MCF 10A (cell line): ENCODE measurements around the gene ARMC7. TPM values are rescaled to one million over a fixed set of nuclear protein-coding genes. Genes with fewer than 3 reads are reported as not detected.

Source experiments
- BruUV-seq: library from RNA; stranded (reverse); fragments of 400-500 nt; replicated peaks from 2 replicates; lab custom pipeline; 2021; lab: Mats Ljungman, UMichigan
- CTCF ChIA-PET: fragments of 300-600 bp; sonication (Branson Sonifier 250); formaldehyde crosslinking; extraction: SDS; loops from one replicate; lab custom pipeline; 2021; ENCODE audit warnings: antibody characterized with exemption, inconsistent platforms; lab: Yijun Ruan, JAX
- POLR2A ChIA-PET: fragments of 300-600, 350-650 bp; sonication (Branson Sonifier 250); formaldehyde crosslinking; extraction: SDS; loops from one replicate; lab custom pipeline; 2020; ENCODE audit warnings: antibody characterized with exemption, inconsistent platforms; lab: Yijun Ruan, JAX
- DNase-seq: peaks from one replicate; pipeline ENCODE4 v3.0.0-alpha.2; 2018; ENCODE audit not compliant: unreplicated experiment
- H3K27ac Mint-ChIP-seq: one replicate; pipeline ENCODE4 v1.8.0; 2022; ENCODE audit warnings: mild to moderate bottlenecking, low read depth, mixed read lengths; ENCODE audit not compliant: unreplicated experiment
- H3K27me3 Mint-ChIP-seq: one replicate; pipeline ENCODE4 v1.8.0; 2022; ENCODE audit warnings: mixed read lengths; ENCODE audit not compliant: insufficient read depth, unreplicated experiment
- H3K36me3 Mint-ChIP-seq: one replicate; pipeline ENCODE4 v1.8.0; 2022; ENCODE audit warnings: mild to moderate bottlenecking, moderate library complexity, mixed read lengths; ENCODE audit not compliant: insufficient read depth, unreplicated experiment
- H3K4me1 Mint-ChIP-seq: one replicate; pipeline ENCODE4 v1.8.0; 2022; ENCODE audit warnings: mixed read lengths; ENCODE audit not compliant: insufficient read depth, unreplicated experiment
- H3K4me3 Mint-ChIP-seq: one replicate; pipeline ENCODE4 v1.8.0; 2022; ENCODE audit warnings: mild to moderate bottlenecking, moderate library complexity, mixed read lengths; ENCODE audit not compliant: unreplicated experiment
- H3K9me3 Mint-ChIP-seq: one replicate; pipeline ENCODE4 v1.8.0; 2022; ENCODE audit warnings: mixed read lengths; ENCODE audit not compliant: unreplicated experiment
- CTCF ChIP-seq: fragments of 200-600 bp; IDR thresholded peaks from one replicate; pipeline ENCODE4 v1.8.0; 2022; ENCODE audit warnings: antibody characterized with exemption, mild to moderate bottlenecking; ENCODE audit not compliant: unreplicated experiment
- intact Hi-C: fragments of 100-400 bp; cut with micrococcal nuclease; formaldehyde crosslinking; loops from 2 replicates; pipeline ENCODE4 v1.14.1; 2022
- total RNA-seq: library from RNA; stranded (reverse); gene quantifications from 2 replicates; pipeline ENCODE4 v1.2.3, GENCODE V29; 2022

The ARMC7 gene
- total RNA-seq, 1 experiment from 2014 or later, result 9.3 TPM

- intact Hi-C loops, result no loop called here
- no peak overlapping the region for H3K4me3 Mint-ChIP-seq
- H3K36me3 Mint-ChIP-seq, result peaks cover 98% of the 10 kb centered on the region
- no peak for DNase-seq
- no peaks in the 10 kb centered on the region for H3K4me1 Mint-ChIP-seq
- no TSS peak for BruUV-seq
- CTCF ChIA-PET, result interaction anchor here (0.8 to 10.6 kb wide), 3 partner anchors 27 to 61 kb away, joined by 4 to 136 read pairs (median 36); partner anchors contain the start of genes ARMC7 and NUP85
- H3K9me3 Mint-ChIP-seq, result no peaks in the 10 kb centered on the region
- TF ChIP-seq CTCF, result no peak
- H3K27me3 Mint-ChIP-seq, result no peaks in the 10 kb centered on the region
- POLR2A ChIA-PET, result interaction anchor here (1.5 to 2.0 kb wide), 2 partner anchors 12 to 61 kb away, joined by 4 to 9 read pairs; no protein-coding TSS in a partner anchor
- no peak overlapping the region for H3K27ac Mint-ChIP-seq
Observed at GRCh38 chr17:75174996-75175395, 65.2 kb downstream of the ARMC7 start.

GRCh38 chr17:75176625-75177024 is 66.9 kb downstream of the ARMC7 start:
- Mint-ChIP-seq H3K9me3 (no peaks in the 10 kb centered on the region), H3K4me3 (no peak overlapping the region), H3K27ac (no peak overlapping the region), H3K36me3 (peaks cover 96% of the 10 kb centered on the region), H3K4me1 (peaks cover 5% of the 10 kb centered on the region), H3K27me3 (no peaks in the 10 kb centered on the region)
- BruUV-seq, result no TSS peak
- POLR2A ChIA-PET, result interaction anchor here (0.6 to 1.4 kb wide), 3 partner anchors 22 to 191 kb away, joined by 4 to 9 read pairs (median 6); partner anchors contain the start of genes JPT1 and NUP85
- no peak for TF ChIP-seq CTCF
- intact Hi-C loops, result no loop called here
- CTCF ChIA-PET, result interaction anchor here (0.6 to 1.5 kb wide), 4 partner anchors 23 to 62 kb away, joined by 3 to 4 read pairs (median 3); partner anchors contain the start of gene NT5C
- DNase-seq, result no peak

GRCh38 chr17:75178453-75178852 is 68.7 kb downstream of the ARMC7 start:
- intact Hi-C loops, result no loop called here
- CTCF ChIA-PET, result interaction anchor here (0.5 to 0.7 kb wide), 2 partner anchors 188 to 216 kb away, joined by 3 read pairs; no protein-coding TSS in a partner anchor
- Mint-ChIP-seq H3K4me1 (peaks cover 9% of the 10 kb centered on the region), H3K36me3 (peaks cover 78% of the 10 kb centered on the region), H3K4me3 (no peak overlapping the region), H3K9me3 (no peaks in the 10 kb centered on the region), H3K27ac (no peak overlapping the region), H3K27me3 (no peaks in the 10 kb centered on the region)
- no peak for TF ChIP-seq CTCF
- POLR2A ChIA-PET, result interaction anchor here (0.8 kb wide), 1 partner anchor 28 kb away, joined by 4 read pairs; no protein-coding TSS in a partner anchor
- BruUV-seq, result no TSS peak
- DNase-seq, result no peak

Other genes with a start within 250 kb of the ARMC7 start
- 25.0 and 29.7 TPM in 2 replicates for gene FDXR, start 237.0 kb upstream of the ARMC7 start, total RNA-seq
- not detected in 2 replicates for gene FADS6, start 216.3 kb upstream of the ARMC7 start, total RNA-seq
- not detected in 2 replicates for gene USH1G, start 186.7 kb upstream of the ARMC7 start, total RNA-seq
- not detected in 2 replicates for gene OTOP2, start 185.7 kb upstream of the ARMC7 start, total RNA-seq
- gene OTOP3, start 174.1 kb upstream of the ARMC7 start, total RNA-seq, result not detected in 2 replicates
- gene HID1, start 137.2 kb upstream of the ARMC7 start, total RNA-seq, result 3.2 and 7.0 TPM in 2 replicates
- gene CDR2L, start 122.3 kb upstream of the ARMC7 start, total RNA-seq, result 3.4 and 4.1 TPM in 2 replicates
- gene MRPL58, start 97.3 kb upstream of the ARMC7 start, total RNA-seq, result 56.5 and 71.2 TPM in 2 replicates
- 362 and 455 TPM in 2 replicates for gene ATP5PD, start 63.0 kb upstream of the ARMC7 start, total RNA-seq
- gene KCTD2, start 62.7 kb upstream of the ARMC7 start, total RNA-seq, result 11.9 and 12.8 TPM in 2 replicates
- gene SLC16A5, start 22.0 kb upstream of the ARMC7 start, total RNA-seq, result 26.0 and 33.1 TPM in 2 replicates
- 105 and 113 TPM in 2 replicates for gene NT5C, start 21.8 kb downstream of the ARMC7 start, total RNA-seq
- gene JPT1, start 44.5 kb downstream of the ARMC7 start, total RNA-seq, result 342 and 360 TPM in 2 replicates
- 186 and 194 TPM in 2 replicates for gene SUMO2, start 73.0 kb downstream of the ARMC7 start, total RNA-seq
- 42.3 and 49.2 TPM in 2 replicates for gene NUP85, start 95.7 kb downstream of the ARMC7 start, total RNA-seq
- gene GGA3, start 151.6 kb downstream of the ARMC7 start, total RNA-seq, result 32.7 and 39.5 TPM in 2 replicates
- gene MRPS7, start 151.9 kb downstream of the ARMC7 start, total RNA-seq, result 73.9 and 75.0 TPM in 2 replicates
- 23.3 and 29.6 TPM in 2 replicates for gene MIF4GD, start 161.3 kb downstream of the ARMC7 start, total RNA-seq
- gene SLC25A19, start 179.5 kb downstream of the ARMC7 start, total RNA-seq, result 14.8 and 22.6 TPM in 2 replicates